GM21515 (cell line): ENCODE data around the gene TMEM202.
"Not testable (repeated sequence)": the region's sequence is repeated elsewhere in the genome, so short reads cannot be mapped to it uniquely, and the experiment has no call there.

Experiments
- ATAC-seq: cut with Tn5 transposase; IDR thresholded peaks from one replicate; pipeline ENCODE4 v1.9.1; 2021; ENCODE audit not compliant: unreplicated experiment

The TMEM202 gene

DNA sequence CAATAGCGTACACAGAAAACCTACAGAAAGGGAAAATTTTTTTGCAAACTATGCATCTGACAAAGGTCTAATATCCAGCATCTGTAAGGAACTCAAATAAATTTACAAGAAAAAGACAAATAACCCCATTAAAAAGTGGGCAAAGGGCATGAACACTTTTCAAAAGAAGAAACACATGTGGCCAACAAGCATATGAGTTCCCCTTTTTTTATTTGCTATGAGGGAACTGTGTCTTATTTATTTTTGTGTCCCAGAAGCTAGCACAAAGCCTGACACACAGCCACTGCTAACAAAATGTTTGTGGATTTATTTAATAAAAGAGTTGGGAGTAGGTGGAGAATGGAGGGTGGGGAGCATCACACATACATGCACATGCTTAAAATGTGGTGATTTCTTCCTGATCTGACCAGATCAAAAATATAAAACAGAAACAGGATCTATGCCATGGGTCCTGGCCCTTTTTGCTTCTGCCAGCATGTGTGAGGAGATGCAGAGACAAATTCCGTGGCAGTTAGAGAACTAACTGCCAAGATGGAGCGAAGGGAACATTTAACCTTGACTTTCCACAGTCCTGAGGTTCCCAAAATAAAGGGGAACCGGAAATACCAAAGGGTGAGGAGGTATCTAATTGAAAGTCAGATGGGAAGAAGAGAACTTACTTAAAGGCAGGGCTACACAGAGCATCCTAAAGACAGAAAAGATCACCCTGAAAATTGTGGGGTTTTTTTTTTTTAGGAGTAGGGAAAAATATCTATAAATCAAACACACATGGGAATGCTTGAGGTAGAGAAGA lies at the start of gene TMEM202:
TMEM202 (plus strand) TSS at position 510 of the 793 bp plus-strand sequence; CDS start at position 532, 22 bp downstream.
- ATAC-seq = no peak

DNA sequence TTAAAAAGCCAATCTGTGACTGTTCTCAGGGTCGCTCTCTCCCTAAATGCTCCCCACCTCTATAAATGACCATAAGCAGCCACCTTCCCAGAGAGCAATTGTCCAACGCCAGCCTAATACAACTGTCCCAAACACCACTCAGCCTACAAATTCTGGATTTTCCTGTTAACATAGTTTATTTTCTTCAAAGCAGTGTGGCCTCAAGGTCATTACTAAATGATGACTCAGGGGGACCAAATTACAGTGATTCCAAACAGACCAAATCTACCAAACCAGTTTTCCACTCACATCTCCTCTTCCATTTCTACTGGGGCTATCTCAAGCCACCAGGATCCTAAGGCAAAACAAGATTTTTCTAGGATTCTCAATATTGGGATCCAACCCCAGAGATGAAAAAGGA lies 44.8 kb upstream of the TMEM202 start:
- no peak for ATAC-seq

- no peak for ATAC-seq
These were observed 43.6 kb upstream of the TMEM202 start for GRCh38 chr15:72354496-72354895.

- ATAC-seq = no peak
These were observed 40.0 kb upstream of the TMEM202 start for GRCh38 chr15:72358121-72358520.

- peak; percentile 54 for ATAC-seq
These were observed 39.4 kb upstream of the TMEM202 start for GRCh38 chr15:72358650-72359171.

DNA sequence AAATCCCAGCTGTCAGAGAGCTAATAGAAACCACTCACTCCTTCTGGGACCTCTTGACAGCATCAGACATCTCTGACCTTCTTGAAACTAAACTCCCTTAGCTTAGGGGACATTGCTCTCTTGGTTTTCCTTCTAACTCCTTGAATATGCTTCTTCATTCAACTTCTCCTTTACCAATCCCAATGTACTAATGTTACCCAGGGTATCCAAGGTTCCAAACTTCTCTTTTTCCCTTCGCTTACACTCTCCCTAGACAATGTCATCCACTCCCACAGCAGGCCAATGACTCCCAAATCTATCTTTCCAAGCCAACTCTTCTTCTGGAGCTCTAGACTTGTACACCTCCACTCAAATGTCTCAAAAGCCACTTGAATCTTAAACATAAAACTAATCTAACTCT lies 36.9 kb upstream of the TMEM202 start:
- no peak for ATAC-seq

- ATAC-seq = peak; percentile 90
These were observed 32.3 kb upstream of the TMEM202 start for GRCh38 chr15:72365844-72366243.

GRCh38 chr15:72368325-72368724 lies 29.8 kb upstream of the TMEM202 start:
- ATAC-seq = no peak

DNA sequence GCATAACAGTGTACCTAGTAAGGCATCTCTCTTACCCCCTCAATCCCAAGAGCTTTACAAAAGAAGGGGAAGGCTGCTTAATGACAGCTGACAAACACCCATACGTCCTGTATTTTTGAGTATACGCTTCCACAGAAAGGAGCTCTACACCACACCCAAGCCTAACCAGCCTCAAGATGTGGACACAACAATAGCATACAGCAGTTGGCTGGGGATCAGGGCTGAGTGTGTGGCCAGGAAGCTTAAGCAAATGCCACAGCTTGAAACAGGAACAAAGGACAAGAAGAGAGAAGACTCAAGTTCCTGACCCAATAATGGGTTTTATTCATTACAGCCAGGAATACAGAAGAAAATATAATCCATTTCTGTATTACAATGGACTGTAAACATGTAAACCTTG lies 29.2 kb upstream of the TMEM202 start:
- ATAC-seq = no peak

- no peak for ATAC-seq
These were observed 28.1 kb upstream of the TMEM202 start for GRCh38 chr15:72369964-72370363.

DNA sequence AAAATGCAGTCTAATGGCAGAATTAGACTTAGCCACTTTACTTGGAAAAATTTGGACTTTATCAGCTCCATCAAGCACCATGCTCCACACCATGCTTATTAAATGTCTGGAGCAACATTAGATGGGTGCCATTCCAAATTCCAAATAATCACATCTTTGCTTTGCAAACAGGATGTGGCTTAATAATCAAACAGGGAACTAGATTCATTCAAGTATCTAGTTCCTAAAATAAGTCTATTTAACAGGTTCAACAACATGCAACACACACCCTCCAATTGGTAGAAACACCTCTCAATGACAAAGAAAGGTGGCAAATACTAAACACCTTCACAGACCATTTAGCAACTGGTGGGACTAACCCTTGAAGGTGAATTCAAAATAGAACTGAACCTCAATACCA lies 25.7 kb upstream of the TMEM202 start:
- ATAC-seq = no peak

DNA sequence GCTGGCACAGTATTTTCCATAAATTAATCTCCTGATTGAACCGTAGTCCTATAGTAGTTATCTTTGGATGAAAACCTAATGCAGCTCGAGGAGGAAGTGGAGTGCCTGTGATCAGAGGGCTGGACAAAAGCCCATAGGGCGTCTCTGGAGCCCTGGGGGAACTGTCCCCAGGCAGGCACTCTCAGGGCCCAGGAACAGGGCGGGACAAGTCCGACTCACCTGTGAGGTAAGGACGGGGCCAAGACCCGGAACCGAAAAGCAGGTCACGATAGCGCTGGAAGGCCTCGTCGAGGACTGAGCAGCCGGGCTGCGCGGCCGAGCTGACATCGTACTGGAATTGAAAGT lies 22.6 kb upstream of the TMEM202 start:
- peak; percentile 45 for ATAC-seq

DNA sequence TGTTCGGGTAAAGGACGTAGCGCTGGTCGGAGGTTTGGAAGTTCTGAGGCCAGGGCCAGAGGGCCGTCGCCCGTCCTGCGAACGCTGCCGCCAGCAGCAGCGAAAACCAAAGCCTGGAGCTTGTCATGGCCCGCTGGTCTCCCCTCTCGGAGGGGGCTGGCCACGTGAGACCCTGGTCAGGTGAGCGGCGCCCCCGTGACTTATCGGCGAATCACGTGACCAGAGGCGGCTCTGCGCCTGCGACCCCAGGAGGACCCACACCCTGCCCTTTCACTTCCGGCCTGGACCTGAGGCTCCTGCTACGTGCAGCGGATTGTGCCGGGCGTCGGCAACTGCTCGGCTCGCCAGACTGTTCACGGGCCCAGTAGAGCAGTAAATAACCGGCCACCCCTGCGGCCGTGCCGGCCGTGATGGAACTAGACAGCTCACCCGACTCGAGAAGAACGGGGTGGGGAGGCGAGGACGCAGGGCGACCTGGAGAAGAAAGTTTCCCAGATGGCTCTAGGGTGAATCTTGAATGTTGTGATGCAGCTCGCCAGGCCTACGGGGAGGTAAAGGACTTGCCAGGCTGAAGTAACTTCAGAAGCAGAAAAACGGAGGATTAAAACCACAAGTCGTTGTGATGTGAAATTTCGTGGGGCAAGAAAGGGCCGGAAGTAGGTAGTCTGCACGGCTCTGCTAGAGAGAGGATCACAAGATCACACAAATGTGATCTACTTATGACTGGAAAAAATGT lies 22.1 kb upstream of the TMEM202 start, which contains the start of gene HEXA:
HEXA (minus strand) TSS at position 169 of the 736 bp plus-strand sequence; CDS start at position 127, 42 bp downstream.
- peak; percentile 72 for ATAC-seq

DNA sequence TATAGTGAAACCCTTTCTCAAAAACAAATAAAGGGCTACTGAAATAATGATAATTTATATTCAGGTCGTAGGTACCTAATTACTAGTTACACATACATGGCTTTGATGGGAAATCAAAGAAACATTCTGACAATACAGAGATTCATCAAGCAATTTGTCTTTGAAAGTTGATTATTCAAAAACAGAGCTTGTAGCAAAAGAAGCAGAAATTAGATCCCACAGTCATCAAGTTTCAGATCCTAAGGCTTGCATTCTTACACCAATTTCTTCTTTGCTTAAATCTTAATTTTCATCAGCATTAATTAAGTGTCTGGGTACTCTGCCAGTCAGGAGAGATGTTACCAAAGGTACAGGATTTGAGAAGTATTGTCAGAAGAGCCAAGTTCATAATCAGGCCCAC lies 20.8 kb upstream of the TMEM202 start:
- no peak for ATAC-seq

- ATAC-seq = not testable (repeated sequence)
These were observed 19.0 kb upstream of the TMEM202 start for GRCh38 chr15:72379106-72379505.

DNA sequence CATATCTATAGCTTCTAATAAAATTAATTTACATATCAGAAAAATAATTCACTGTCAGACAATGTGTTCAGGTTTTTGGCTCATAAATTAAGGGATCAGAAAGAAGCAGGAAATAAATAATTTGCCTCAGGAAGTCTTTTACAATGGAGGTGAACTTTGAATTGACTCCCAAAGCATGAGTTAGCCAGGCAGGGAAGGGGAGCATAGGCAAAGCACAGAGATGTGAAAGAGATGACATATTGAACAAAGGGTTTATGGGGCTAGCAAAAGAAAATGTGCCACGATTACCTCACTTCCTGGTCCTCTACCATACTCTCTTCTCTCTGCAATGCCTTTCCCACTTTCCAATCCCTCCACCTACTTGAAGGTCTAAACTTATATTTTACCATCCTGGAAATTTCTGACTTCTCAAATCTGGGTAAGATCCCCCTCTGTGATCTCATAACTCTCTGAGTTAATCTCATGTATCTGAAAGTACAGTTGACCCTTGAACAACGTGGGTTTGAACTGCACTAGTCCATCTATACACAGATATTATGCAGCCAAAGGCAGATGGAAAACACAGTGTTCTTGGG lies 18.2 kb upstream of the TMEM202 start:
- ATAC-seq = no peak

- ATAC-seq = no peak
These were observed 17.4 kb upstream of the TMEM202 start for GRCh38 chr15:72380743-72381142.

GRCh38 chr15:72382146-72382545 lies 16.0 kb upstream of the TMEM202 start:
- ATAC-seq = no peak

GRCh38 chr15:72387741-72388140 lies 10.4 kb upstream of the TMEM202 start:
- ATAC-seq = no peak

DNA sequence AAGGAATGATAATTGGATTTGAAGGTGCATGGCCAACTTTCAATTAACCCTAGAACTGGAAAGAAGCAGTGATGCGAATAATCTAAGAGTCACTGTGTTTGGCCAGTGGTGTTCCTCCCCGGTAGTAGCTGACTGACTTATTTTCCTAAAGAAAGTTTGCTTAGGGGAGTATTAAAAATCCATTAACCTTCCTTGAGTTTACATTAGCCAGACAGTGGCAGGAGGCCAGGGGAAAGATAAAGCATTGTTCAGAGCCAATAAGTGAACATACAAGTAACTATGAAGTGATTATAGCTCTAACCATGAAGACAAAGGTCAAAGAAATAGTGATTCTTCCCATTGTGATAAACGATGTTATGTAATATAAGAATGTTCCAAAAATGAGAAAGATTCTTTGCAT lies 8.9 kb upstream of the TMEM202 start:
- ATAC-seq = no peak

GRCh38 chr15:72396331-72396730 lies 1.8 kb upstream of the TMEM202 start:
- ATAC-seq = not testable (repeated sequence)

DNA sequence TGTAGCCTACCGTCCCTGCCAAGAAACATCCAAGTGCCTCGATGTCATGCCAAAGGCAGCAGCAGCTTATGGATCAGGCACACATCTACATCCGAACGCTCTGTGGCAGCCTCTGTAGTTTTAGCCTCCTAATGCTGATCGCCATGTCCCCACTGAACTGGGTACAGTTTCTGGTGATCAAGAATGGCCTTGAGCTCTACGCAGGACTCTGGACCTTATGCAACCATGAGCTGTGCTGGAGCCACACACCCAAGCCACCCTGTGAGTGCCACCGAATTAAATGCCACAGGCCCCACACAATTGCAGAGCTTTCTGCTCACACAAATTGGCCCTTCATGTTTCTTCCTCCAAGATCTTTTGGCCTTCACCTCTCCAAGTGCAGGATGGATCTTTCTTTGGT lies 543 bp downstream of the TMEM202 start:
- no peak for ATAC-seq
